Astrocyte (in vitro differentiated cells and primary cell): ENCODE results near the gene TTC7B.

Source experiments
- EZH2 ChIP-seq: IDR thresholded peaks from 2 replicates; pipeline ENCODE4 v1.6.1; 2012; ENCODE audit warnings: mild to moderate bottlenecking, low read length, inconsistent platforms; ENCODE audit not compliant: insufficient read depth
- TF ChIP-seq, protein P1 (sequence below): IDR thresholded peaks from 2 replicates; pipeline ENCODE4 v1.5.1; 2011; ENCODE audit warnings: low read depth, mild to moderate bottlenecking, inconsistent platforms, low read length, moderate library complexity; ENCODE audit not compliant: insufficient read depth

DNA sequence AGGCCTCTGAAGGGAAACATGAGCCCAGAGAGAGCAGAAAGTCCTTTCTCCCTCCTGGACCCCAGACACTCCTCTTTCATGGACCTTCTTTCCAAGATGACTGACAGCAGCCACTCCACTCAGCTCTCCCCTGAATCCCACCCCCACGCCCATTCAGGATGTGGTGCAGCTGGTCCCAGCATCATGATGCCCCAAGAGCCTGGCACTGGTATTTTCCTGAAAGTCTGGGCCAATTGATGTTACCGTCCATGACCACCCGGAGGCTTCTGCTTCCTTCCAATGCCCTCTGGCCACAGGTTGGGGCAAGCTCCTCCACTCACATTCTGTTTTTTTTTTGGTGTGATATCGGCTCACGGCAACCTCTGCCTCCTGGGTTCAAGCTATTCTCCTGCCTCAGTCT, 306.8 kb downstream of the TTC7B start:
- TF ChIP-seq, protein P1, sequence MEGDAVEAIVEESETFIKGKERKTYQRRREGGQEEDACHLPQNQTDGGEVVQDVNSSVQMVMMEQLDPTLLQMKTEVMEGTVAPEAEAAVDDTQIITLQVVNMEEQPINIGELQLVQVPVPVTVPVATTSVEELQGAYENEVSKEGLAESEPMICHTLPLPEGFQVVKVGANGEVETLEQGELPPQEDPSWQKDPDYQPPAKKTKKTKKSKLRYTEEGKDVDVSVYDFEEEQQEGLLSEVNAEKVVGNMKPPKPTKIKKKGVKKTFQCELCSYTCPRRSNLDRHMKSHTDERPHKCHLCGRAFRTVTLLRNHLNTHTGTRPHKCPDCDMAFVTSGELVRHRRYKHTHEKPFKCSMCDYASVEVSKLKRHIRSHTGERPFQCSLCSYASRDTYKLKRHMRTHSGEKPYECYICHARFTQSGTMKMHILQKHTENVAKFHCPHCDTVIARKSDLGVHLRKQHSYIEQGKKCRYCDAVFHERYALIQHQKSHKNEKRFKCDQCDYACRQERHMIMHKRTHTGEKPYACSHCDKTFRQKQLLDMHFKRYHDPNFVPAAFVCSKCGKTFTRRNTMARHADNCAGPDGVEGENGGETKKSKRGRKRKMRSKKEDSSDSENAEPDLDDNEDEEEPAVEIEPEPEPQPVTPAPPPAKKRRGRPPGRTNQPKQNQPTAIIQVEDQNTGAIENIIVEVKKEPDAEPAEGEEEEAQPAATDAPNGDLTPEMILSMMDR, result no peak
- TF ChIP-seq EZH2, result no peak
